ENCODE measurements around the gene MLLT10.

DNA sequence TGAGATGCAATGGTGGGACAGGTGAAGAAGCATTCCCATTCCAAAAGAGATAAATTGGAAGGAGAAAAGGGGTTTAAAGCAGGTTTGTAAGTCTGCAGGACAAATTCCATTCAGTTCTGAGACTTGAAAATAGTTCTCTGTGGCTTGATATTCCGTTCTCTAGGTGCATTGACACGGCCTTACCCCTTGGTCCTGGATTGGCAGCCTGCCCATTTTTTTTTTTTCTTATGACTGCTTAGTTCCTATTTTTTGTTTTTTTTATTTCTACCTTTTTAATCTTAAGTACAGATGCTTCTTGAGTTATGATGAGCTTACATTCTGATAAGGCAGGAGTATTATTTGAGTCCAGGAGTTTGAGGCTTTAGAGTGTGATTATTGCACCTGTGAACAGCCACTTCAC, 70.6 kb downstream of the MLLT10 start:
- TF ChIP-seq, protein P1, sequence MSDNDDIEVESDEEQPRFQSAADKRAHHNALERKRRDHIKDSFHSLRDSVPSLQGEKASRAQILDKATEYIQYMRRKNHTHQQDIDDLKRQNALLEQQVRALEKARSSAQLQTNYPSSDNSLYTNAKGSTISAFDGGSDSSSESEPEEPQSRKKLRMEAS (IDR thresholded peaks at IDR 0.05) = no peak
- TF ChIP-seq GABPA (IDR thresholded peaks at IDR 0.05; ENCODE audit: borderline replicate concordance, insufficient read depth, low read length) (no peak), EP300 (IDR thresholded peaks at IDR 0.05; ENCODE audit: borderline replicate concordance in 1 of 2, low read depth in 2 of 2, low read length in 2 of 2) (no peak)
